ENCODE data around the gene BCL2L1. TPM values are rescaled to one million over a fixed set of nuclear protein-coding genes. Genes with fewer than 3 reads are reported as not detected.

The BCL2L1 gene
- total and polyA plus RNA-seq, 2 donors (not counting 3 experiments of a cell fraction or from before 2014, with no cell fraction given): 78.0 to 101 TPM

DNA sequence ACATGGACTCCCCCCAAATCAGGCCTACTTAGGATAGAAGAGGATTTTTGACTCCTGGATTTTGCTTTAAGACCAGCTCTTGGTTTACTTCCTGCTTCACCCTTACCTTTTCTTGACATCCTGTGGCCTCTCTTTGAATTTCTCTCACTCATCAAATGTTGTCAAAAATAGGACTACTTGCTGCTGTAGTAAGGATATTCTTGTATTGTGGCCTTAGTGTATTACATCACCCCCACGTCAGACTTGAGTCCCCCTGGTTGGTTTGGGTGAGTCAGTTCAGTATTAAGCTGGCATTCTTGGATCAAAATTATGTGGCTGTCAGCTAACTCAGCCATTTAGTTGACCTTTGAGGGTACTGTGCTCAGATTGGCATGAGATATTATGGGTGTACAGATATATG lies 17.5 kb upstream of the BCL2L1 start:
- ChIA-PET POLR2A (no interaction called here), CTCF (interaction anchor here (0.7 to 3.7 kb wide), 8 partner anchors 8 to 127 kb away, joined by 3 to 31 read pairs (median 5); no protein-coding TSS in a partner anchor)
- H3K79me2 ChIP-seq (ENCODE audit: control insufficient read depth, insufficient read depth, low read length): peaks cover 59% of the 10 kb centered on the region
- H3K9me3 ChIP-seq (replicated peaks; ENCODE audit: control insufficient read depth, insufficient read depth, low read length): no peaks in the 10 kb centered on the region
- no TSS peak for BruUV-seq (replicated peaks)
- DNase-seq (ENCODE audit: low read depth, low spot score): peak; percentile 51
- peaks cover 21% of the 10 kb centered on the region for H3K4me1 ChIP-seq (ENCODE audit: control insufficient read depth, extremely low read depth, insufficient read depth, low read length)
- peak overlapping the region; percentile 79 for H3K27ac ChIP-seq (ENCODE audit: insufficient read depth, low read depth, low read length)
- no peaks in the 10 kb centered on the region for H3K9me1 ChIP-seq (replicated peaks; ENCODE audit: control insufficient read depth, extremely low read depth, insufficient read depth, low read length)
- TF ChIP-seq JUN (IDR thresholded peaks at IDR 0.05; ENCODE audit: borderline replicate concordance, insufficient read depth, insufficient read length, low read depth) (no peak), MYC (IDR thresholded peaks at IDR 0.05; ENCODE audit: low read depth, low read length) (no peak), POLR2A (IDR thresholded peaks at IDR 0.05; ENCODE audit: low read depth, low read length) (no peak), FOS (IDR thresholded peaks at IDR 0.05; ENCODE audit: borderline replicate concordance, insufficient read depth, low read length) (no peak), POLR2AphosphoS5 (IDR thresholded peaks at IDR 0.05; ENCODE audit: insufficient read depth, low read depth, low read length) (no peak), GATA2 (IDR thresholded peaks at IDR 0.05; ENCODE audit: insufficient read depth, insufficient read length, low read depth, low read length) (no peak), EZH2 (IDR thresholded peaks at IDR 0.05; ENCODE audit: borderline replicate concordance, low read depth, low read length, severe bottlenecking) (no peak)
- TF ChIP-seq, protein P1, sequence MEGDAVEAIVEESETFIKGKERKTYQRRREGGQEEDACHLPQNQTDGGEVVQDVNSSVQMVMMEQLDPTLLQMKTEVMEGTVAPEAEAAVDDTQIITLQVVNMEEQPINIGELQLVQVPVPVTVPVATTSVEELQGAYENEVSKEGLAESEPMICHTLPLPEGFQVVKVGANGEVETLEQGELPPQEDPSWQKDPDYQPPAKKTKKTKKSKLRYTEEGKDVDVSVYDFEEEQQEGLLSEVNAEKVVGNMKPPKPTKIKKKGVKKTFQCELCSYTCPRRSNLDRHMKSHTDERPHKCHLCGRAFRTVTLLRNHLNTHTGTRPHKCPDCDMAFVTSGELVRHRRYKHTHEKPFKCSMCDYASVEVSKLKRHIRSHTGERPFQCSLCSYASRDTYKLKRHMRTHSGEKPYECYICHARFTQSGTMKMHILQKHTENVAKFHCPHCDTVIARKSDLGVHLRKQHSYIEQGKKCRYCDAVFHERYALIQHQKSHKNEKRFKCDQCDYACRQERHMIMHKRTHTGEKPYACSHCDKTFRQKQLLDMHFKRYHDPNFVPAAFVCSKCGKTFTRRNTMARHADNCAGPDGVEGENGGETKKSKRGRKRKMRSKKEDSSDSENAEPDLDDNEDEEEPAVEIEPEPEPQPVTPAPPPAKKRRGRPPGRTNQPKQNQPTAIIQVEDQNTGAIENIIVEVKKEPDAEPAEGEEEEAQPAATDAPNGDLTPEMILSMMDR (IDR thresholded peaks at IDR 0.05; ENCODE audit: extremely low read depth in 1 of 2, insufficient read depth in 1 of 2, low read depth in 1 of 2, low read length in 2 of 2): no peak
- TF ChIP-seq, protein P2, sequence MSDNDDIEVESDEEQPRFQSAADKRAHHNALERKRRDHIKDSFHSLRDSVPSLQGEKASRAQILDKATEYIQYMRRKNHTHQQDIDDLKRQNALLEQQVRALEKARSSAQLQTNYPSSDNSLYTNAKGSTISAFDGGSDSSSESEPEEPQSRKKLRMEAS (IDR thresholded peaks at IDR 0.05; ENCODE audit: insufficient read depth, insufficient read length): no peak
- no peaks in the 10 kb centered on the region for H4K20me1 ChIP-seq (replicated peaks; ENCODE audit: control insufficient read depth, extremely low read depth, insufficient read depth, low read length)
- peak overlapping the region; percentile 93 for H3K4me2 ChIP-seq (ENCODE audit: insufficient read depth, low read length)
- peak overlapping the region; percentile 92 for H3K9ac ChIP-seq (replicated peaks; ENCODE audit: extremely low read depth, insufficient read depth, low read length)
- dilution Hi-C loops (cut with MboI; ENCODE audit: extremely low pct_ligation_motif_present, low sequenced_read_pairs) (no loop called here), intact Hi-C loops (cut with micrococcal nuclease) (no loop called here)
- H2AFZ ChIP-seq (ENCODE audit: low read depth, low read length): peak overlapping the region; percentile 23
- no peaks in the 10 kb centered on the region for H3K27me3 ChIP-seq (ENCODE audit: control insufficient read depth in 2 of 2, insufficient read depth in 2 of 2, low read length in 2 of 2)
- peak overlapping the region; percentile 78 to 99 (median 97) for H3K4me3 ChIP-seq (replicated peaks in 1 of 3; ENCODE audit: insufficient read depth in 1 of 3, low read depth in 1 of 3, low read length in 3 of 3)
- no peak for FAIRE-seq
- no peaks in the 10 kb centered on the region for H3K36me3 ChIP-seq (ENCODE audit: control insufficient read depth in 2 of 2, extremely low read depth in 1 of 2, insufficient read depth in 2 of 2, low read length in 2 of 2)

Data from endothelial cell of umbilical vein (primary cell).